Fibroblast of skin of right biceps (primary cell): ENCODE results near the gene NPAP1.
"Not testable (repeated sequence)": the region's sequence is repeated elsewhere in the genome, so short reads cannot be mapped to it uniquely, and the experiment has no call there.

ENCODE experiments used
- DNase-seq: peaks from one replicate; pipeline ENCODE4 v3.0.0-alpha.2; 2013

The NPAP1 gene, protein sequence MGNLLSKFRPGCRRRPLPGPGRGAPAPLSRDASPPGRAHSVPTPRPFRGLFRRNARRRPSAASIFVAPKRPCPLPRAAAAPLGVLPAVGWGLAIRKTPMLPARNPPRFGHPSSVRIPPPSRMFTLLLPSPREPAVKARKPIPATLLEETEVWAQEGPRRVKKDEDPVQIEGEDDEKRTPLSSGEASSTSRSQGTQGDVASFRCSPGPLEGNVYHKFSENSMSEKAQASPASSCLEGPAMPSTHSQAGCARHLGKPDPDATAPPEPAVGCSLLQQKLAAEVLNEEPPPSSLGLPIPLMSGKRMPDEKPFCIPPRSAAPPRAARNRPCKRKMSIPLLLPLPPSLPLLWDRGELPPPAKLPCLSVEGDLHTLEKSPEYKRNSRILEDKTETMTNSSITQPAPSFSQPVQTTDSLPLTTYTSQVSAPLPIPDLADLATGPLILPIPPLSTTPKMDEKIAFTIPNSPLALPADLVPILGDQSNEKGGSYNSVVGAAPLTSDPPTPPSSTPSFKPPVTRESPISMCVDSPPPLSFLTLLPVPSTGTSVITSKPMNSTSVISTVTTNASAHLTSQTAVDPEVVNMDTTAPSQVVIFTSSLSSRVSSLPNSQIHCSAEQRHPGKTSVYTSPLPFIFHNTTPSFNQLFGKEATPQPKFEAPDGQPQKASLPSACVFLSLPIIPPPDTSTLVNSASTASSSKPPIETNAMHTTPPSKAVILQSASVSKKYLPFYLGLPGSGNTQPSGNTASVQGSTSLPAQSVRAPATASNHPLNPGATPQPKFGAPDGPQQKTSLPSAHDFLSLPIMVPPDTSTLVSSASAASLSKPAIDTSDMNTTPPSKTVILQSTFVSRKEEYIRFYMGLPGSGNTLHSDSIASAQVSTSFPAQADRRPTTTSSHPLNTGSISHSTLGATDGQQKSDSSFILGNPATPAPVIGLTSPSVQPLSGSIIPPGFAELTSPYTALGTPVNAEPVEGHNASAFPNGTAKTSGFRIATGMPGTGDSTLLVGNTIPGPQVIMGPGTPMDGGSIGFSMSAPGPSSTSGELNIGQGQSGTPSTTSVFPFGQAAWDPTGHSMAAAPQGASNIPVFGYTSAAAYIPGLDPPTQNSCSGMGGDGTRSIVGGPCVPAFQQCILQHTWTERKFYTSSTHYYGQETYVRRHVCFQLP

DNA sequence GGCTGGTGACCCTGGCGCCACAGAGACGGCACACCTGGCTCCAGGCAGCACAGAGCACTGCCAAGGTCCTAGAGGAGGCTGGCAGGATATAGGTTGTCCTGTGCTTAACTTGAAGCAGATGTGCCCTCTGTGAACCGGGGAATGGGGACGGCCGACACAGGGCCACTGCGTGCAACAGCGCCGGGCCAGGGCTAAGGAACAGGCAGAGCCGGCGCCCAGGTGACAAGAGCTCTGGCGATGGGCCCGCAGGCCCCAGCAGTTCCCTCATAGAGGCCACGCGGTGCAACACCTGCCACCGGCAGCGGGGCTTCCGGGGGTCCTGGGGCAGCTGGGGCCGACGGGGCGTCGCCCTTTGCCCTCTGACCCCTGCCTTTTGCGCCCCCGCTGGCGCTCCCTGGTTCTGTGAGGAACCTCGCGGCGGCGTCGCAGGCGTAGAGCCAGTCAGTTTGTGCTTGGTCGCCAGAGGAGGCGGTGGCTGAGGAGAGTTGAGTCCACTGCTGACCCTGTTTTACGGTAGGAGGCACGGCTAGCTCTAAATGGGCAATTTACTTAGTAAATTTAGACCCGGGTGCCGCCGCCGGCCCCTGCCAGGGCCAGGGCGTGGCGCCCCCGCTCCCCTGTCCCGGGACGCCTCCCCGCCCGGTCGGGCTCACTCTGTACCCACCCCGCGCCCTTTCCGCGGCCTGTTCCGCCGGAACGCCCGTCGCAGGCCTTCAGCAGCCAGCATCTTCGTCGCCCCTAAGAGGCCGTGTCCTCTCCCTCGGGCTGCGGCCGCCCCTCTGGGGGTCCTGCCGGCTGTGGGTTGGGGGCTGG lies at the start of gene NPAP1:
NPAP1 (plus strand) TSS at position 444 of the 813 bp plus-strand sequence; CDS start at position 537, 93 bp downstream.
- DNase-seq, result no peak

DNA sequence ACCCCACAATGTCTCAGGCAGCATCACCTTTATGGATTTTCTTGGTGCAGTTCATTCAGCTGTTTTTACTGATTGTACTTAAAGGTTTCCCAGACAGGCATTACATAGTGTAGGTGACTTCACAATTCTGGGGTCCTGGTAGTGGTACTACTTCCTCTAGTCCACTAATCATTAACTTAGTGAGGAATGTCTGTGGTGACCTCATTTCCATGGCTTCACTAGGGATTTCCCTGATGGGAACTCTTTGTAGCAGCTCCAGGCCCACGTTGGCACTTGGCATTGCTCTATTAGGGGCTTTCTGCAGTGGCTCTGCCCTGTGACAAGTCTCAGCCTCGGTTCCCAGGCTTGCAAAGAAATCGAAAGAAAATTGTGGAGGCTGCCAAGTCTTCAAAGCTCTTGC lies 48.1 kb upstream of the NPAP1 start:
- DNase-seq, result no peak

DNA sequence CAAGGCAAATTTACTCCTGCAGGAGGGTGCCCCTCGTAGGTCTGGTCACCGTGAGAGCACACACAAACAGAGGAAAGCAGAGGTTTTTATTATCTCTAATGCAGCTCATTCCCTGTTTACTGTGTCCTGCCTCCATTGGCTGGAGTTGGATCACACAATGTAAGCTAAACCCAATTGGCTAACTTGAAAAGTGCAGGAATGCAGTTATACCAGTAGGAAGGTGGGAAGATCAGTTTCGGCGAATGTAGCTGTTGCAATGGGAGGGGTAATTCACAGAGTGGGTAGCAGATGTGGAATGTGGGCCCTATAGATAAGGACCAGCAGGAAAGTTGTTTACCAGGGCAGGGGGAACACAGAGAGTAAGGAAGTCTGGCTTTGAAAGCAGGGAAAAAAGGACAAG lies 42.5 kb upstream of the NPAP1 start:
- DNase-seq, result no peak

DNA sequence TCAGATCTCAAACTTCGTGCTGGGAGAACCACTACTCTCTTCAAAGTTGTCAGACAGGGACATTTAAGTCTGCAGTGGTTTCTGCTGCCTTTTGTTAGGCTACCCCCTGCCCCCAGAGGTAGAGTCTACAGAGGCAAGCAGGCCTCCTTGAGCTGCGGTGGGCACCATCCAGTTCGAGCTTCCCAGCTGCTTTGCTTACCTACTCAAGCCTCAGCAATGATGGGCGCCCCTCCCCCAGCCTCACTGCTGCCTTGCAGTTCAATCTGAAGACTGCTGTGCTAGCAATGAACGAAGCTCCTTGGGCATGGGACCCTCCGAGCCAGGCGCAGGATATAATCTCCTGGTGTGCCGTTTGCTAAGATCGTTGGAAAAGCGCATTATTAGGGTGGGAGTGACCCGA lies 36.2 kb upstream of the NPAP1 start:
- DNase-seq, result not testable (repeated sequence)

DNA sequence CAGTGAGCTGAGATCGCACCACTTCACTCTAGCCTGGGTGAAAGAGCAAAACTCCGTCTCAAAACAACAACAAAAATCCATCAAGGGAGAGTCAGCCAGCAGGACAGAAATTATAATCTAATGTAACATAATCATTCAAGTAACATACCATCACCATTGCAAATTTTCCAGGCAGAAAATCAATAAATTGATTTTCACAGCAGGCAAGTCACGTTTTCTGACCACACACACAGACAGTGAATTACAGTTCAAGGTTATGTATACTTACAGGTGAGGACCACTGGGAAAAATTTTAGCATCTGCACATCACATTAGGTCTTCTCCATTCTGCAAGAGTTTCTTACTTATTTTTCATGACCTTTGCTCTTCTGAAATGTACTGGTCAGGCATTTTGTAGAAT lies 29.9 kb upstream of the NPAP1 start:
- no peak for DNase-seq

DNA sequence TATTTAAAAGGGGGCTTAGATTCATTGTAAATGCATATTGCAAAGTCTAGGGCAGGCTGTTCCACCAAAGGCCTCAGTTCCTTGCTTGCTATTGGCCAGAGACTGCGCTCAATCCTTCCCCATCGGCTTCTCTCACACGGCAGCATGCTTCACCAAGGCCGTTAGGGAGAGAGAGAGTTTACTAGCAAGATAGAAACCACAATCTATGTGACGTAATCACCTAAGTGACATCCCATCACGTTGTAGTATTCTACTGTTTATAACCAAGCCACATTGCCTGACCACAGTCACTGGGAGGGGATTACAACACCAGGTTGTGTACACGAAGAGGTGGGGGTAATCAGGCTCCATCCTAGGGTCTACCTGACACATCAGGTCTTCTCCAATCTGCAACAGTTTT lies 16.0 kb upstream of the NPAP1 start:
- DNase-seq, result no peak

DNA sequence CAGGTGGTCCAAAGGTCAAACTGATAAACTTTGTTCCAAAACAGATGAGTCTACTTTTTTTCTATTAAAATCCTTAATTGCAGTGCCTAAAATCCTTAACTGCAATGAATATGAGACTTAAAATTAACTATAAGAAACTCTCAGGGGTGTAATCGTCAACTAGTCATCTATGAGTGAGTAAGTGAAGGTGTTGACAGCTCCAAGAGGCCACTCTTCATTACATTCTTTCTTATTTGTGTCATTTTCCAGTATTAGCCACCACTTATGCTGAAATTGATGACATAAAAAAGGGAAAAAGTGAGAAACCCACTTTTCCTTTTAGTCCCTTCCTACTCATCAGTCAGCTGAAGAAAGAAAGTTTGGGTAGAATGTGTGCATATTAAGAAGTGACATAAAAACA lies 12.6 kb upstream of the NPAP1 start:
- DNase-seq, result no peak

DNA sequence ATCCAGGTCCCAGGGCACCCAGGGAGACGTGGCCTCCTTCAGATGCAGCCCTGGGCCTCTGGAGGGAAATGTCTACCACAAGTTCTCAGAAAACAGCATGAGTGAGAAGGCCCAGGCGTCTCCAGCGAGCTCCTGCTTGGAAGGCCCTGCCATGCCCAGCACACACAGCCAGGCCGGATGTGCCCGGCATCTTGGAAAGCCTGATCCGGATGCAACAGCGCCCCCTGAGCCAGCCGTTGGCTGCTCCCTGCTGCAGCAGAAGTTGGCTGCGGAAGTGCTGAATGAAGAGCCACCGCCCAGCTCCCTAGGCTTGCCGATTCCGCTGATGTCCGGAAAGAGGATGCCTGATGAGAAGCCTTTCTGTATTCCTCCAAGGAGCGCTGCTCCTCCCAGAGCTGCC lies 856 bp downstream of the NPAP1 start:
- DNase-seq, result no peak

DNA sequence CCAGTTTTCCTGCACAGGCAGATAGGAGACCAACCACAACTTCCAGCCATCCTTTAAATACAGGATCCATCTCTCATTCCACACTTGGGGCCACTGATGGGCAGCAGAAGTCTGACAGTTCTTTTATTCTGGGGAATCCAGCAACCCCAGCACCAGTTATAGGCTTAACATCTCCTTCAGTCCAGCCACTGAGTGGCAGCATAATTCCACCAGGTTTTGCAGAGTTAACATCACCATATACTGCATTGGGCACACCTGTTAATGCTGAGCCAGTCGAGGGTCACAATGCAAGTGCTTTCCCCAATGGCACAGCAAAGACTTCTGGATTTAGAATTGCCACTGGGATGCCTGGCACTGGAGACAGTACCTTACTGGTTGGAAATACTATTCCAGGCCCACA lies 2.9 kb downstream of the NPAP1 start:
- no peak for DNase-seq

DNA sequence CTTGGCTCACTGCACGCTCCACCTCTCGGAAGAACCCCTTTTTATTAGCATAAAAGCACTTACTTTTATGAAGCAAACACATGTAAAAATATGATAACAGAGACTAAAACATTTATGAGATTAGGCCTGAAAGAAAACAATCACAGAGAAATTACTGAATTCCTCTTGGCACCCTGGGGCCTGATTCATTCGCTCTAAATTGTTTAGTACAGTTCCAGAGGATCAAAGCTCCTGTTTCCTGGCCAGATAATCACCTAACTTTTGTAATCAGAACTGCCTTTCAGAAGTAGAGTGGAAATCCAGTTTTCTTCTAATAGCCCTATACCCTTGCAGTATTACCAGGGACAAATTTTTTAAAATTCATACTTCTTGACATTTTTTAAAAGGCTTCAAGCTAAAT lies 6.4 kb downstream of the NPAP1 start:
- no peak for DNase-seq

DNA sequence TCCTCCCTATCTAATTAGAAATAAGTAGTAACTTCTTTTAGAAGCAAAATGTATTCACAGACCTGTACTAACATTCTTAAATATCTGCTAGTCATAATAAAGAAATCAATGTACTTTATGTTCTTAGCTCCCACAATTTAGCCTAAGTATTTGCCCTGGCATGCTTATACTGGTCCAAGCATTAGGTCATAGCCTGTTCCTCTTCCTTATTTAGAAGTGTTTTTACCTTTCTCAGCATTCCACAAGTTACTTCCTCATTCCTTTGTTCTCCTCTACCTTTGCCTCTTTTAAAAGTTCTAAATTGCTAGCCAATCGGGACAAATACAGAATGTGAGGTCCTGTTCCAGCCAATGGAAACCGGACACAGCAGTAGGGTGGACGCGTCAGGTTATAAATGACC lies 7.3 kb downstream of the NPAP1 start:
- not testable (repeated sequence) for DNase-seq

DNA sequence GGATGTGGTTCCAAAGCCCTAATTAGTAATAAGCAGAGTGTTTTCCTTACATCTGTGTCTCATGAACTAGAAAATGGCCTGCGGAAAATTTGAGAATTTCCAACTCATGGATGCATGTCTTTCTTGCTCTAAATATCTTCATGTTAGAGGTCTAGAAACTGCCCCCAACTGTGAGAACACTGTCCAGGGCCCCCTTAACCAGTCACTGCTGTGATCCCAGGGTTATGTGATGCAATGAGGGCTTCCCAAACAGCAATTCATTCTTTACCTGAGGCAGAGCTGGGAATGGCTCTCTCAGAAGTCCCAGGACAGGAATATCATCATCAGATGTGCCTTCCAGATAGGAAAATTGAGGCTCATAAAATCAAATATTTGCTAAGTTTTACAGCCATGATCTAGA lies 8.2 kb downstream of the NPAP1 start:
- no peak for DNase-seq

DNA sequence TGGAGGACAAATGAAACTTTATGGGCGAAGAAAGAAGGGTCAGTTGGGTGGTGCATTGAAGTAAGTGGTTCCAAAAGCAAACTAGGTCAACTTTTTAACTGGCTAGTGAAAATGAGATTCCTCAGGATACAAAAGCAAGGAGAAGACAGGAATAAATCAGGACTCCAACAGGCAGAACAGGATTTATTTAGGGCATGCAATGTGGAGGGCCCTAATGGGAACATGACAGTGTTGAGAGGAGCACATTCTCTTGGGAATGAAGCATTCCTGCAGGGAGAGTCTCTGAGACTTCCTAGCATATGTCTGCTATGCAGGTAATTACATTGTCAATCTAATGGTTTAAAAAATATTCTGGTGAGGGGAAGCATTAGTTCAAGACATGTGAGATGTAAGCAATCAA lies 8.7 kb downstream of the NPAP1 start:
- DNase-seq, result no peak

DNA sequence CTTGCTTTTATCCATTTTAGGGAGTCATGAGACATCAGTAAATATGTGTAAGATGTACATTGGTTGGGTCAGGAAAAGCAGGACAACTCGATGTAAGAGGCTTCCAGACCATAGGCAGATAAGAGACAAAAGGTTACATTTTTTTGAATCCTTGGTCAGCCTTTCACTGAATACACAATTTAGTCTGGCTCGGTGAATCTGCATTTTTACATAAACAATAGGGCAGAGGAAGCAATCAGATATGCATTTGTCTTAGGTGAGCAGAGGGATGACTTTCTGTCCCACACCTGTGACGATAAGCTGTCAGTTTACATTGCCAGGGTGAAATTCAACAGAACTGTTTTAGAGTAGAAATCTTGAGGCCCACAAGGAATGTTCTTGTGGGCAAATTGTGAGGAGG lies 20.6 kb downstream of the NPAP1 start:
- no peak for DNase-seq

DNA sequence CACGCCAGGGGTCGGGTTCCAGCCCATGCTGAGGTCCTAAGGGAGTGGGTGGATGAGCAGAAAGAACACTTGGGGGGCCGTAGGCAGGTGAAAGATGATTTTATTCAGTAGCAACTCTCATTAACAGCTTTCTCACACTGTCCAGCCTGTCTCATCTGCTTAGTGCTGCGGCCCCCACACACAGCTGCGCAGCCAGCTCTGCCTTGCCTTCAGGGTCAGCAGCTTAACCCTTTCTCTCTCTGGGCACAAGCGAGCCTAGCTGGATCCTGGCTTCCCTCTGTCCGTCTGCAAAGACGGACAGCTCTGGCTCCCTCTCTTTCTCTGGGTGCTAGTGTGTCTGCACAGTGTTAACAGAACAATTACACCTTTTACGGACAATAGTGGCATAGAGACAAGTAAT lies 21.3 kb downstream of the NPAP1 start:
- no peak for DNase-seq

DNA sequence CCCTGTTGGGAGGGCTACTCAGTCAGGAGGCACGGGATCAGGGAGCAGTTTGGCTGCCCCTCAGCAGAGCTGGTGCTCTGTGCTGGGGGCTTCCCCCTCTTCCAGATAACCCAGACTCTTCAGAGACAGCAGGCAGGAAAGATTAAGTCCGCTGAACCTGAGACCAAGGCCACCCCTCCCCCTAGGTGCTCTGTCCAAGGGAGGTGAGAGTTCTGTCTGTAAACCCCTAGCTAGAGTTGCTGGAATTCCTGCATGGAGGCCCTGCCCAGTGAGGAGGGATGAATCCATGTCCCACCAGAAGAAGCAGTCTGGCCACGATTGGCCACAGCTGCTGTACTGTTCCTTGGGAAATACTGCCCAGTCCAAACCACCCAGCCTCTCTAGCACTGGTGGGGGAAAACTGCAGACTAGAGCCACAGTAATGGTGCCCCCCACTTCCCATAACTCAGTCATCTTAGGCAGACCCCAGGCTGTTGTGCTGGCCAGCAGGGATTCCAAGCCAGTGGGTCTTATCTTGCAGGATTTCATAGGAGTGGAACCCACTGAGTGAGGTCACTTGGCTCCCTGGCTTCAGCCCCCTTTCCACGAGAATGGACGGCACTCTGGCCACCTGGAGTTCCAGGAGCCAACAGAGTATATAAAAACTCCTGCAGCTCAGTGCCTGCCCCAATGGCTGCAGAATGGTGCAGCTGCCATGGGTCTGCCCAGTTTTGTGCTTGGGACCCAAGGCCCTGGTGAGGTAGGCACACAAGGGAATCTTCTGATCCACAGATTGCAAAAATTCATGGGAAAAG lies 42.9 kb downstream of the NPAP1 start:
- no peak for DNase-seq

DNA sequence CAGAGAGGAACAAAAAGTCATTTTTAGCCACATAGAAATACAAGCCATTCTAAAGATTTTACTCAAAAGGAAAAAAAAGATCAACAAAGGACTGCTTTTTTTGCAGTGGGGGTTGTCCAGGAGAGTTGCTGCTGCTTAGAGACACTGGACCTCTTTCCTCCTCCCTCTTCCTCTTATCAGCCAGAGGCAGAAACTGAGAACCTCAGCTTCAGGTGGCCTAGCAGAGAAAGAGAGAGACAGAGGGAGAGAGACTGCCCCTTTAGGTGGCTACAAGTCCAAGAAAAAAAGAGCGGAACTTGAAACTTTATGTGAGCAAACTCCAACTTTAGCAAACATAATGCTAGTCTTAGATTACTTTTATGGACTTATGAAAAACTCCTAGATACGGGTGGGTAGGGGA lies 54.2 kb downstream of the NPAP1 start:
- no peak for DNase-seq
